Posterior vena cava (tissue), 2 donors: Measurements from ENCODE around the gene SMOC2. TPM values are rescaled to one million over a fixed set of nuclear protein-coding genes. Genes with fewer than 3 reads are reported as not detected.
"Not testable (repeated sequence)": the region's sequence is repeated elsewhere in the genome, so short reads cannot be mapped to it uniquely, and the experiment has no call there.

ENCODE experiments used
- DNase-seq: peaks from one replicate; pipeline ENCODE4 v3.0.0-alpha.2; 2020; ENCODE audit warnings: low spot score
- intact Hi-C, 2 donors: fragments of 100-400 bp; cut with DNase I; formaldehyde crosslinking; loops; one replicate each; pipeline versions ENCODE4 v1.14.1 to v1.14.2; 2022 to 2023
- total RNA-seq, 2 donors: library from RNA; stranded (reverse); fragmentation: NEBNext Ultra II Directional; extraction: Animal tissue kit (Norgen Biotek cat#: 25700); gene quantifications; one replicate each; pipeline ENCODE4 v1.2.1, GENCODE V29; 2021
- donor health status: DM: yes; HTN: yes; CAD: no.
- donor health status: DM: yes; HTN: yes; CAD: no.

The SMOC2 gene
- total RNA-seq, 2 donors from 2014 or later, result 77.6 to 176 TPM

DNA sequence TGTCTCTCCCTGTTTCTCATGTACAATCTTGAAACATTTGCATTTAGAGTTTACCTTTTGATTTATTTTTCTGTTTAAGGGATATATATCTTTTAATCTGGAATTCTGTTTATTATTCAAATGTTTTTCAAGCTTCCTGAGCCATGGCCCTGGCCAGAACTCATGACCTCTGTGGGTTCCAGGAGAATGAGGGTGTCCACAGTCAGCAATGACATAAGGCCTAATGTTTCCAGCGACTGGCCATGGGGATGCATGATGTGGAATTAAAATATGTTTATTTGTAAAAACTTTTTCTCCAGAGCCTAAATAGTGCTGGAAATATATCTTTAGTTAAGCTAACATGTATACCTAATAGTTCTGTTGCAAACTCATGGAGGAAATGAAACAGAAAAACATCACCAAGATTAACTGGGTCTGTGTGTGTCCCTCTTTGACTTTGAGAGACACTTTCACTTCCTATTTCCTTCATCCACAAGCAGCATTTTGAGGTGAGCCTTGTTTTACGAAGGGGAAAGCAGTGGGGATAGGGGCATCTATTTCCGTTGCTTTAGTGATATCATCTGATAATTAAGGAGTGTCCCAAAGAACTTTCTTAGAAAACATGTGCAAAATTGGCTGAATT, 87.6 kb downstream of the SMOC2 start:
- intact Hi-C loops, result loop anchor here in 1 of 2 donors (10.0 kb wide), 1 partner anchor 154 kb away; no protein-coding TSS in a partner anchor
- no peak for DNase-seq

DNA sequence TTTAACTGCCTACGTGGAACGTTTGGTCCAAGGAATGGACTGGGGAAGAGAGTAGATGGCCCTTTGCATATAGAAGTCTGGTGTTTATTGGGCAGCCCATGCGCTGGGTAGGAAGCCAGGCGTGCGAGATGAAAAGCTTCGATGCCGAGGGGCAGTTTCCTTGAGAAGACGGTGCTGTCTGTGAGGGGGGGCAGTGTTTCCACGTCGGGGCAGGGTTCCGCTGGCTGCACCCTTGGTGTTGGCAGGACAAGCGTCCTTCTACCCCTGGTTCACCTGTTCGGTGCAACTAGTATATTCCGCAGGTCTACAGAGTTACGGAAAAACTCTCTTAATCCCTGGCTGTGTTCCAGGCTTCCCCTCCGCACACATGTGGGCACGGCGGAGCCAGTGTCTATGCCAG, 88.2 kb downstream of the SMOC2 start:
- intact Hi-C loops, result loop anchor here in 1 of 2 donors (10.0 kb wide), 1 partner anchor 154 kb away; no protein-coding TSS in a partner anchor
- no peak for DNase-seq

DNA sequence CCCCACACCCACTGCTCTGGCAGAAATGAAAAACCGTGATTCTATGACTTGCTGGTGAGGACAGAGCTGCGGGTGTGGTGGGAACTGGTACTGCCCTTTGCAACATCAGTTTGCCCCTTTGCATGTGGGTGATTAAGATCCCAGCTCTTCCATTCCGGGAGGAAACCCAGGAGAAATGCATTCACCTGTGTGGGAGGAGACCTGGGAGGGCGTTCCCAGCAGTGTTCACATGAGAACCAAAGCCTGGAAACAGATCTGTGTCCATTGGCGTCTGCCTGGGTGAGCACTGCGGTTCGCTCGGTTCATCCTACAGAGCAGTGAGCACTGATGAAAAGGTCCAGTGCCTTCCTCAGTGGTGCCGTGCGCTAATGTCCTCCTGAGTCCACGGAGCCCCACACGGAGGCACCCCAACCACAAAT, 89.7 kb downstream of the SMOC2 start:
- intact Hi-C loops, result no loop called here
- no peak for DNase-seq

DNA sequence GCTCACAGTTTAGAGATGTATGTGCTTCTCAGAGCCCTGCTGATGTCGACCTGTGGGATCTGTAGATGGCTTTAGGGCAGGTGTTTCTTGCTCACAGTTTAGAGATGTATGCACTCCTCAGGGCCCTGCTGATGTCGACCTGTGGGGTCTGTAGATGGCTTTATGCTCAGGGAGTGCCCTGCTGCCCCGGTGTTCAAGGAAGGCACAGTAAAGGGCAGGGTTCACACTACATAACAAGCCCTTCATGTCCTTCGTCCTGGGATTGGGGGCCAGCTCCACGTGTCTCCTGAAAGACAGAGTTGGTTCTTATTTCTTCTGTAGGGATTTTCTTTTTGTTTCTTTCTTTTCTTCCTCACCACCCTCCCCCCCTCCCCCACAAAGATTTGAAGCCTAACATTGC, 91.1 kb downstream of the SMOC2 start:
- intact Hi-C loops, result no loop called here
- DNase-seq, result no peak

DNA sequence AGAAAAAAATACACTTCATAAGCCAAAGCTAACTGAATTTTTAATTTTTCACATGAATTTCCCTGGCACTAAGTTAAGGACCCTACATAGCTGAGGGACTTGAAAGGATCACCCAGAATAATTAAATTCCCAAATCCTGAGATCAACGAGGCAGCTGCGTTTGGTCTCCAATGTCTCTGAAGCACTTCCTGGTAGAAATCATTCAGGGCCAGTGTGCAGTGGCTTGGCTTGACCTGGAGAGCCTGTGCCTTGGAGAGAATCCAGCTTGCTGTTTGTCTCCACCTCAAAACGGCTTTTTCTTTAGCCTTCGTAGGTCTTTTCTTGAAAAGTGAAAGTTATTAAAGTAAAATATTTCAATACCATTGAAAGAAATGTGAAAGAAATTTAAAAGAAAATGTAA, 92.4 kb downstream of the SMOC2 start:
- no peak for DNase-seq

DNA sequence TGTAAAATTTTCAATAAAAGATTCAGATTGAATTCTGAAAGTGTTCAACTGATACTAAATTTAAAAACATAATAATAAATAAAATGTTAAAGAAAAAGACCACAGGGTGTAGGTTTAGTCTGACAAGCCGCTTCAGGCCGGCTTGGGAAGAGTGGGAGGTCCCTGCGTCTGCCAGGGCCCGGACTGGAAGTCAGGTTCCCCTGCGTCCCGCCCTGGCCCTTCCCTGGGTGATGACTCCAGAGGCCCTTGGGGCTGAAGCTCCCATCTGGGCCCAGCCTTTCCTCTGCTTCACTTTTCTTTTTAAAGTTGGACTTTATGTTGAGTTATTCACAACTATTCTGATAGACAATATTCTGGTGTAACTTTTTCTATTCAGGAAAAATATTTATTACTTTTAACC, 93.3 kb downstream of the SMOC2 start:
- intact Hi-C loops, result no loop called here

More for the DNA sequence above, 92.4 kb downstream of the SMOC2 start:
- intact Hi-C loops, result no loop called here

DNA sequence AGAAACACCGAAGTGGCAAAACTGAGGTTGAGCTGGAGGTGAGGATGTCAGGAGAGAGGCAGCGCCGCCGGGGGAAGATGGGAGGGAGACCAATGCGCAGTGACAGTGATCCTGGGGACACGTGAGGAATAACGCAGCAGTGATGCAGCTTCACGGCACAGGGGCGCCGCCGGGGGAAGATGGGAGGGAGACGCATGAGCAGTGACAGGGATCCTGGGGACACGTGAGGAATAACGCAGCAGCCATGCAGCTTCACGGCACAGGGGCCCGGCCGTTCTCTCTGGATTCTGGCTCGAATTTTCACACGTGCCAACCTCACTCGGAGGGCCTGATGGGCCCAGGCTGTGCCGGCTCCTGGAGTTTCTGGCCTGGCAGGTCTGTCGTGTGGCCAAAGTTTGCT, 94.7 kb downstream of the SMOC2 start:
- no peak for DNase-seq
- intact Hi-C loops, result no loop called here

More for the DNA sequence above, 93.3 kb downstream of the SMOC2 start:
- no peak for DNase-seq

DNA sequence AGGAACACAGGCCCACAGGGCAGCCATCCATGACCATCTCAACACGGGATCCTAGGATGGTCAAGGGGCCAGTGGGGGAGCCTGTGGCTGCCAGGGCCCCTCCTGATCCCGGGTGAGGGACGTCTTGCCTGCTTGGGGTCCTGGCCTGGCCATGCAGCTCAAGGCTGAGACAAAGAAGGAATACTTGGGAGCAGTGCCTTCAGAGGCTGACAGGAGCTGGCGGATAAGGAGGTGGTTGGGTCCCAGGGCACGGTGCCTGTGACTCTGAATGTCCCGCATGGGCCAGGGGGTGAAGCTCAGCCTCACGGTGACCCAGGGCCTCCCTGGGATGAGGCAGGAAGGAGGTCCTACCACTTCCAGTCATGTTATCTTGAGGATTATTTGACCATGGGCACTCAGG, 95.2 kb downstream of the SMOC2 start:
- intact Hi-C loops, result no loop called here
- DNase-seq, result no peak

DNA sequence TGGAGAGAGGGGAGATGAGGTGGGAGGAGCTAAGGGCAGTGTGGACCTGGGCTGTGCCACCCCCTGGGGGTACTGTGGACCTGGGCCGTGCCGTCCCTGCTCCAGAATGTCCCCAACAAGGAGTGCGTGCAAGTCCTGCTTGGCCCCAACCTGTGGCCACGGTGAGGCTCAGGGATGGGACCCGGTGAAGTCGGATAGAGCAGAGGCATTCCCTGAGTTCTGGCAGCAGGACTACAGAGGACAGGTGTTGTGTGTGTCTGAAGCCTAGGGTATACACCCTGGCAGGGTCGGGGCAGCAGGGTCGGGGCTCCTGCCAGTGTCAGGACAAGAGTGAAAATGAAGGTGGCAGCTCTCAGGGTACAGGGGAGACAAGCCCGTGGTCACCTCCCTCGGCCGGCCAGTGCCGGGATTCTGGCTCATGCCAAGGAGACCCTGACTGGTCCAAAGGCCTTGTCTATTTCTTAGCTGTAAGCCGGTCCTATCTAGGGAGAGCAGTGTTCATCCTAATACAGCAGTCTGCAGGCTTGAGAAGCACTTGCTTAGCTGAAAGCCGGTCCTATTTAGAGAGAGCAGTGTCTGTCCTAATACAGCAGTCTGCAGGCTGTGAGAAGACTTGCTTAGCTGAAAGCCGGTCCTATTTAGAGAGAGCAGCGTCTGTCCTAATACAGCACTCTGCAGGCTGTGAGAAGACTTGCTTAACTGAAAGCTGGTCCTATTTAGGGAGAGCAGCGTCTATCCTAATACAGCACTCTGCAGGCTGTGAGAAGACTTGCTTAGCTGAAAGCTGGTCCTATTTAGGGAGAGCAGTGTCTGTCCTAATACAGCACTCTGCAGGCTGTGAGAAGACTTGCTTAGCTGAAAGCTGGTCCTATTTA, 95.9 kb downstream of the SMOC2 start:
- no peak for DNase-seq
- intact Hi-C loops, result no loop called here

DNA sequence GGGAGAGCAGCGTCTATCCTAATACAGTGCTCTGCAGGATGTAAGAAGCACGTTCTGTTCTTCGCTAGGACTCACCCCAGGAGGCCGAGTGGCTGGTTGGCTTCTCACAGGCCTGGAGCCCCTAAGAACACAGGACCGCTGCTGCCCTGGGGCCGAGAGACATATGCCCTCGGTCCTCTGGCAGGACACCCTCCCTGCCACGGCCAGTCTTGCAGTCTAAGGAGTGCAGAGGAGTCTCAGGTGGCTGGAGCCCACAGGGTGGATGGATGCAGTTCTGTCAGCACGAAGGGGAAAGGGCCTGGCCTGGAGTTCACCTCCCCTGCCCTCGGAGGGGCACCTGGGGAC, 96.5 kb downstream of the SMOC2 start:
- no peak for DNase-seq
- intact Hi-C loops, result no loop called here

DNA sequence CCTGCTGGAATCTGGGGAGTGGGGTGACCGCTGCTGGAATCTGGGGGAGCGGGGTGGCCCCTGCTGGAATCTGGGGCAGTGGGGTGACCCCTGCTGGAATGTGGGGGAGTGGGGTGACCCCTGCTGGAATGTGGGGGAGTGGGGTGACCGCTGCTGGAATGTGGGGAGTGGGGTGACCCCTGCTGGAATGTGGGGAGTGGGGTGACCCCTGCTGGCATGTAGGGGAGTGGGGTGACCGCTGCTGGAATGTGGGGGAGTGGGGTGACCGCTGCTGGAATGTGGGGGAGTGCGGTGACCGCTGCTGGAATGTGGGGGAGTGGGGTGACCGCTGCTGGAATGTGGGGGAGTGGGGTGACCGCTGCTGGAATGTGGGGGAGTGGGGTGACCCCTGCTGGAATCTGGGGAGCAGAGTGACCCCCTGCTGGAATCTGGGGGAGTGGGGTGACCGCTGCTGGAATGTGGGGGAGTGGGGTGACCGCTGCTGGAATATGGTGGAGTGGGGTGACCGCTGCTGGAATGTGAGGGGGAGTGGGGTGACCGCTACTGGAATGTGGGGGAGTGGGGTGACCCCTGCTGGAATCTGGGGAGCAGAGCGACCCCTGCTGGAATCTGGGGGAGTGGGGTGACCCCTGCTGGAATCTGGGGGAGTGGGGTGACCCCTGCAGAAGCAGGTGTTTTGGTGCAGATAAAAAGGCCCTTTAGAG, 97.4 kb downstream of the SMOC2 start:
- intact Hi-C loops, DNase-seq: not testable (repeated sequence)

DNA sequence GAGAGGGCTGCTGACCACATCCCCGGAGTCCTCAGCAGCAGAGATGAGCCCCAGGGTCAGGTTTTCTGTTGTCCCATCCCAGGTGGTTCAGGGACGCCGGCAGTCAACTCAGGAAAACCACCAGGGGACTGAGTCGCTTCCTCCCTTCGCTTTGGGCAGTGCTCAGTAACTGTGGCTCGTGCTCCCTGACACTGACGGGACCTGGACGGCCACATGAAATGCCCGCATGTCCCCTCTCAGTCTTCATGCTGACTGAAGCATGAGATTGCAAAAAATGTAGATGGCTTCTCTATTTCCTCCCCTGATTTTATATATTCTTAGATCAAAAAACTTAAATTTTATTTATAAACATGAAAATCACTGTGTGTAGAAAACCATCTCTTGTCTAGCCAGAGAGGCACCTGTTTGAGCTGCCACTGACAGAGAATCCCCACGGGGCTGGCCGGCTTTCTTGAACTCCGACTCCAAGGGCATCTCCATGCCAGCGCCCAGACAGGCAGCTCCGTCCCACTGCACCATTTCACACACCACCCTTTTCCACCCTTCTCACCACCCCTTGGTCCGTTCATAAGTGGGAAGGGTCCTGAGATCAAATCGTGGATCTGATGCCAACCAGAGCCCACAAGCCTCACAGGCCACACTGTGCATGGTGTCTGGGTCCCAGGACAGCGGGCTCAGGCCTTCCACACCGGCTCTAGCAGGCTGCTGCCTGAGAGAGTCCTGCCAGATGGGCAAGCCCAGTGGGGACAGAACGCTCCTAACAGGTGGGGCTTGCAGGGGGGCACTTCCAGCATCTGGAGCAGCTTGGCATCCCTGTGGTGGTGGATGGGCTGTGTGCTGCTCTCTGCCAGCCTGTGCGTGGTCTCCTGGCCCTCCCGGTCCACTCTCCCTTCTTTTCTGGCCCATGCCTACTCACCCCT, 98.2 kb downstream of the SMOC2 start:
- DNase-seq, result no peak
- intact Hi-C loops, result no loop called here

DNA sequence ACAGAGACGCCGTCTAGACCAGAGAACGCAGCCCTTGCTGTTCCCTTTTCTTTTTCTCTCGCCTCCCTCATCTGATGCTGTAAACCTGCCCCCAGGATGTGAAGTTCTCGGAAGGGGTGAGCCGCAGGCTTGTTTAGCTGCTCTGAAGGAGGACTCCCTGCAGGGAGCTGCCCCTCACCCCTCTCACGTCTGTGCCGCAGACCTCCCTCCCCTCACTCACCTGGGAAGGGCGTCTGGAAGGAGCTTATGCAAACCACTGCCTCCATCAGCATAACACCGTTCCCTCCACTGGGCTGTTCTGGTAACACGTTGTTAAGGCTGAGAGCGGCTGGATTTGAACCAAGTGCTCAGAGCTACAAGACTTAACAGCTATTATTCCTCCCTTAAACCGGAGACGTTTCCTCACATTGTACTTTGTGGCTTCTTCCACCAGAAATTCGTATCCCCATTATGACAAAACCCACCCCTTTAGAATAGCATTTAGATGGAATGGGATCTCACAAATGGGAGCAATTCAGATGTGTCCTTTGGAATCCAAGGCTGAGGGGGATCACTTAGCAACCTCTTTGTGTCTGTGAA, 99.8 kb downstream of the SMOC2 start:
- no peak for DNase-seq
- intact Hi-C loops, result no loop called here

DNA sequence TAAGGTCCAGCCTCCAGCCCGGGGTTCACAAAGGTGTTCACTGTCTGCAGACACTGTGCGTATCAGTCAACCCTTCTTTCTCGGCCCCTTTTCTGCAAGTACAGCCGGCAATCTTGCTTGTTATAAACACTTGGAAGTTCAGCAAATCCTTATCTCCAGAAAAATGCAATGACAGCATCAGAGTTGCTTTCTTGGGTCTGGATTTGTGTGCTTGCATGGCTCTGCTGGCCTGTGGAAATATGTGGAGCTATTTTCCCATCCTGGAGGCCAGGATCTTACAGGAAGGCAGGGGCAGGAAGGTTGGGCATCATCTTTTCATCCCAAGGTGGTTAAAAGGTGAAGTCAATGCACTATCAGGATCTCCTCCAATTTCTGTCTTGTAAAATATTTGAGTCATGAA, 100.3 kb downstream of the SMOC2 start:
- no peak for DNase-seq
- intact Hi-C loops, result no loop called here

DNA sequence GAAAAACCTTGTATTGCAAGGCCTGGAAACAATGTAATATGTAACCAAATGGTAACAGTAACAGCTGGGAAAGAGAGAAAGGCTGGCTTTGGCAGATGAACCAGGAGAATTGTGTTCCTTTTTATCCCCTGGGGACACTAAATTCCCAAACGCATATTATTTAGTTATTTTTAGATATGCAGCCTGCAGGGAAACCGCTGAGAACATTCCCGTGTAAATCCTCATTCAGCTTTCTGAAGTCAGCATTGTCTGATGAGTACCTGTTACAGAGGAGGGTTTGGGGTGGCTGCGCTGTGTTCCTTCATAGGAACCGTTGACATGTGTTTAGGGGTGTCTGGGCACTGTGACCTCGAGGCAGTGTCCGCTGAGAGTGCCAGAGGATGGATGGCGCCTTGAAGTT, 101.3 kb downstream of the SMOC2 start:
- DNase-seq, result no peak
- intact Hi-C loops, result no loop called here

DNA sequence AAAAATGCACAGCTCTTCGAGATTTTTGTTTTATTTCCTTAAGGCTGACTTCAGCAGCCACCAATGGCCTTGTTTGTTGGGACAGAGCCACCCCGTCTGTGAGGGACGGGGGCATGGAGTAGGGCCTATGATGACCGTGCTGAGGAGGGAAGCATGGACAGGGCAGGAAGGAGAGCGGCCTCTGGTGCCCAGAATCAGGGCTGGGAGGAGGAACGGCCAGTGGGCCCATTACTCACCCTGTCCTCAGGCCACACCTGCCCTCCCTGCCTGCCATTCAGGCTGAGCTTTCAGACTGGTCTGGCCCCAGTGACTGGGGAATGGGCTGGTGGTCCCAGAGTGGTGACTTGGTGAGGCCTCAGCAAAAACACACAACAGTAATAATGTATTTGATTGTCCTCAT, 104.4 kb downstream of the SMOC2 start:
- DNase-seq, result no peak
- intact Hi-C loops, result no loop called here

DNA sequence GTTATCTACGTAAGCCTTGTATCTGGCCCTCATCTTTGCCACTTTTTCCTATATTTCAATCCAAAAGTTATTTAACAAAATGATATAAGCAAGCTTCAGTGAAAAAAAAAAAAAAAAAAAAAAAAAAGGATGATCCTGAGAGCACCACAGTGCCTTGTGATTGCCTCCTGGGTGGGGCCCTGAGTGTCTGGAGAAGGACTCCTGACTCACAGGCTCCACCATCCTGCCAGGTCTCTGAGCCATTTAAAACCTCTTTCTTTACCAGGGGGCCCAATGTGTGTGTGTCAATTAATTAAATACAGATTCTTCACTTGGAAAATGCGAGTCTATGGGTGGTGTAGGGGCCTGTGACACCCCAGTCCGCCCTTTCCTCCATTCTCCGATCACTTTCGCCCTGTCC, 105.2 kb downstream of the SMOC2 start:
- intact Hi-C loops, result no loop called here
- DNase-seq, result no peak

DNA sequence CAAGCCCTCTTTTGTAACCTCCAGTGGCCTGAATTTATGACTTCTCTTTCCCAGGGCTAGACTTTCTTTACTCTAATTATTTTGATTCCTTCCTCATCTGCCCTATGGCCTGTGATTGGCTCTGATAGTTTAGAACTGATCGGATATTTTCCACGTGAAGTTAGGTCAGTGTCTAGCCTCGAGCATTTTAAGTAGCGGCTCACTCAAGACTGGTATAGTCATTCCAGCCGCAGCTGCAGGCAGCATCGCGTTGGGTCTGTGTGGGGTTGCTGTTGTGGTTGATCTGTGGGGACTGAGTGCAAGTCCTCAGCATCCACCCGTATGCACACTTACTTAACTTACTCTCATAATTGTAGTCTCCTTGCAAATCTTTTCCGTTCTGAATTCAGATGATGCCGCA, 105.7 kb downstream of the SMOC2 start:
- intact Hi-C loops, result no loop called here

DNA sequence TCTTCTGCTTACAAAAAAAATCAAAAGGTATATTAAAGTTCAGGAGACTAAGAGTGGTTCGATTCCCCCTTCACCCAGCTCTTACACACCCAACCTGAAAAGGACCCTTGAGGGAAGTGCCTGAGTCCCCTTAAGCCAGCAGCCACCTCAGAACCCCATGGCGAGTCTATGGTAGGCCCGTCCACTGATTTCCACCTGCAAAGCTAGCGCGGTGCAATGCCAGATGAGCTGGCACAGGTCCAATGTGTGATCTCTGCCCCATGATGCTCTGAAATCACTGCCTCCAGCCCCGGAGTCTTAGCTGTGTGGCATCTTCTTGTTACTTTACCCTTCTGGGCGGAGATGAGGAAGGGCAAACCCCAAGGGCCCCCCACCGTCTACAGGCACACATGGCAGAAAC, 109.3 kb downstream of the SMOC2 start:
- no peak for DNase-seq
- intact Hi-C loops, result no loop called here

More for the DNA sequence above, 105.7 kb downstream of the SMOC2 start:
- DNase-seq, result no peak
